M059J (cell line): Measurements from ENCODE around the gene CMSS1. TPM values are rescaled to one million over a fixed set of nuclear protein-coding genes. Genes with fewer than 3 reads are reported as not detected.

ENCODE experiments used
- DNase-seq: peaks from one replicate; pipeline ENCODE4 v3.0.0-alpha.2; 2012; ENCODE audit warnings: low read depth
- total RNA-seq: library from RNA; depleted of rRNA; stranded (reverse); fragments of >200 nt; shearing (Covaris generic); gene quantifications from 2 replicates; pipeline ENCODE4 v1.2.3, GENCODE V29; 2014

Gene CMSS1
- total RNA-seq, 1 experiment from 2014 or later: 49.9 TPM

GRCh38 chr3:100140976-100141375 is 323.3 kb downstream of the CMSS1 start:
- DNase-seq: peak; percentile 37

GRCh38 chr3:100141586-100141985 is 323.9 kb downstream of the CMSS1 start:
- no peak for DNase-seq

GRCh38 chr3:100144255-100144866 is 326.7 kb downstream of the CMSS1 start:
- DNase-seq: peak; percentile 22

GRCh38 chr3:100149130-100149529 is 331.5 kb downstream of the CMSS1 start:
- no peak for DNase-seq

- no peak for DNase-seq
These were observed 332.2 kb downstream of the CMSS1 start for GRCh38 chr3:100149713-100150415.

- no peak for DNase-seq
These were observed 332.8 kb downstream of the CMSS1 start for GRCh38 chr3:100150473-100150872.

- no peak for DNase-seq
These were observed 333.5 kb downstream of the CMSS1 start for GRCh38 chr3:100151024-100151707.

GRCh38 chr3:100154171-100154570 is 336.5 kb downstream of the CMSS1 start:
- no peak for DNase-seq

- no peak for DNase-seq
These were observed 337.5 kb downstream of the CMSS1 start for GRCh38 chr3:100155128-100155527.

GRCh38 chr3:100155590-100155989 is 337.9 kb downstream of the CMSS1 start:
- DNase-seq: no peak

- no peak for DNase-seq
These were observed 340.0 kb downstream of the CMSS1 start for GRCh38 chr3:100157685-100158084.

GRCh38 chr3:100158918-100159330 is 341.3 kb downstream of the CMSS1 start:
- DNase-seq: peak; percentile 53

- peak; percentile 89 for DNase-seq
These were observed 341.9 kb downstream of the CMSS1 start for GRCh38 chr3:100159331-100160153.

GRCh38 chr3:100160521-100160920 is 342.9 kb downstream of the CMSS1 start:
- peak; percentile 40 for DNase-seq

- no peak for DNase-seq
These were observed 346.1 kb downstream of the CMSS1 start for GRCh38 chr3:100163787-100164186.

- DNase-seq: no peak
These were observed 347.1 kb downstream of the CMSS1 start for GRCh38 chr3:100164743-100165142.

GRCh38 chr3:100165926-100166550 is 348.4 kb downstream of the CMSS1 start:
- DNase-seq: no peak

GRCh38 chr3:100169201-100169920 is 351.7 kb downstream of the CMSS1 start:
- DNase-seq: no peak

GRCh38 chr3:100170486-100170885 is 352.8 kb downstream of the CMSS1 start:
- no peak for DNase-seq

- DNase-seq: no peak
These were observed 353.7 kb downstream of the CMSS1 start for GRCh38 chr3:100171211-100171914.
